NCI-H2029 treated with DMSO at 0.1 percent for 48 hours (cell line): Measurements from ENCODE around the gene PROCR.
"Not testable (repeated sequence)": the region's sequence is repeated elsewhere in the genome, so short reads cannot be mapped to it uniquely, and the experiment has no call there.

Experiments used
- DNase-seq: peaks from one replicate; lab custom pipeline; 2025; lab: John Stamatoyannopoulos, UW

PROCR gene

GRCh38 chr20:35165221-35166185, 6.4 kb upstream of the PROCR start:
- no peak for DNase-seq

GRCh38 chr20:35166242-35166830, 5.5 kb upstream of the PROCR start:
- DNase-seq: no peak

GRCh38 chr20:35167787-35168186, 4.1 kb upstream of the PROCR start:
- no peak for DNase-seq

GRCh38 chr20:35168701-35169409, 3.0 kb upstream of the PROCR start:
- not testable (repeated sequence) for DNase-seq

- DNase-seq: no peak
These were observed 477 bp upstream of the PROCR start for GRCh38 chr20:35171438-35171752.

- no peak for DNase-seq
These were observed 548 bp downstream of the PROCR start for GRCh38 chr20:35172434-35172806.

GRCh38 chr20:35173576-35174192, 1.8 kb downstream of the PROCR start:
- no peak for DNase-seq

GRCh38 chr20:35174458-35175216, 2.8 kb downstream of the PROCR start:
- DNase-seq: no peak

- DNase-seq: no peak
These were observed 4.3 kb downstream of the PROCR start for GRCh38 chr20:35176132-35176531.

- DNase-seq: no peak
These were observed 7.7 kb downstream of the PROCR start for GRCh38 chr20:35179292-35180212.

GRCh38 chr20:35180266-35180665, 8.4 kb downstream of the PROCR start:
- no peak for DNase-seq

GRCh38 chr20:35181731-35182130, 9.9 kb downstream of the PROCR start:
- no peak for DNase-seq

GRCh38 chr20:35186691-35187289, 14.9 kb downstream of the PROCR start:
- DNase-seq: not testable (repeated sequence)

GRCh38 chr20:35187584-35188190, 15.8 kb downstream of the PROCR start:
- DNase-seq: no peak

- DNase-seq: not testable (repeated sequence)
These were observed 17.4 kb downstream of the PROCR start for GRCh38 chr20:35189223-35189622.

GRCh38 chr20:35190556-35190955, 18.7 kb downstream of the PROCR start:
- DNase-seq: no peak

GRCh38 chr20:35191419-35192117, 19.7 kb downstream of the PROCR start:
- no peak for DNase-seq

- DNase-seq: no peak
These were observed 20.4 kb downstream of the PROCR start for GRCh38 chr20:35192118-35192872.
